Activated CD4-positive, alpha-beta T cell treated with anti-CD3 and anti-CD28 coated beads, Interleukin-2, amount 10 ng/mL, durations not matched to agents 7 days and 5 days (primary cell): Measurements from ENCODE around the gene IPO4. TPM values are rescaled to one million over a fixed set of nuclear protein-coding genes. Genes with fewer than 3 reads are reported as not detected.

Experiments
- CTCF ChIA-PET: fragments of 350-600 bp; sonication (Branson Sonifier 250); formaldehyde crosslinking; loops from one replicate; lab custom pipeline; 2021; ENCODE audit warnings: antibody characterized with exemption; lab: Charles Lee
- POLR2A ChIA-PET: fragments of 350-600 bp; sonication (Branson Sonifier 250); formaldehyde crosslinking; loops from one replicate; lab custom pipeline; 2021; ENCODE audit warnings: antibody characterized with exemption; lab: Charles Lee
- DNase-seq: peaks from one replicate; pipeline ENCODE4 v3.0.0-alpha.2; 2020
- H3K27ac Mint-ChIP-seq: one replicate; pipeline ENCODE4 v1.8.0; 2021; ENCODE audit warnings: mild to moderate bottlenecking, moderate library complexity, mixed read lengths
- H3K27me3 Mint-ChIP-seq: one replicate; pipeline ENCODE4 v1.8.0; 2021; ENCODE audit warnings: mixed read lengths
- H3K36me3 Mint-ChIP-seq: one replicate; pipeline ENCODE4 v1.8.0; 2021; ENCODE audit warnings: low read depth, mixed read lengths
- H3K4me1 Mint-ChIP-seq: one replicate; pipeline ENCODE4 v1.8.0; 2021; ENCODE audit warnings: mixed read lengths
- H3K4me3 Mint-ChIP-seq: one replicate; pipeline ENCODE4 v1.8.0; 2021; ENCODE audit warnings: mild to moderate bottlenecking, moderate library complexity, mixed read lengths
- H3K9me3 Mint-ChIP-seq: one replicate; pipeline ENCODE4 v1.8.0; 2021; ENCODE audit warnings: mixed read lengths
- total RNA-seq, 2 experiments: library from RNA; stranded (reverse); gene quantifications; one replicate each; pipeline ENCODE4 v1.2.3, GENCODE V29; 2021

Gene IPO4, protein sequence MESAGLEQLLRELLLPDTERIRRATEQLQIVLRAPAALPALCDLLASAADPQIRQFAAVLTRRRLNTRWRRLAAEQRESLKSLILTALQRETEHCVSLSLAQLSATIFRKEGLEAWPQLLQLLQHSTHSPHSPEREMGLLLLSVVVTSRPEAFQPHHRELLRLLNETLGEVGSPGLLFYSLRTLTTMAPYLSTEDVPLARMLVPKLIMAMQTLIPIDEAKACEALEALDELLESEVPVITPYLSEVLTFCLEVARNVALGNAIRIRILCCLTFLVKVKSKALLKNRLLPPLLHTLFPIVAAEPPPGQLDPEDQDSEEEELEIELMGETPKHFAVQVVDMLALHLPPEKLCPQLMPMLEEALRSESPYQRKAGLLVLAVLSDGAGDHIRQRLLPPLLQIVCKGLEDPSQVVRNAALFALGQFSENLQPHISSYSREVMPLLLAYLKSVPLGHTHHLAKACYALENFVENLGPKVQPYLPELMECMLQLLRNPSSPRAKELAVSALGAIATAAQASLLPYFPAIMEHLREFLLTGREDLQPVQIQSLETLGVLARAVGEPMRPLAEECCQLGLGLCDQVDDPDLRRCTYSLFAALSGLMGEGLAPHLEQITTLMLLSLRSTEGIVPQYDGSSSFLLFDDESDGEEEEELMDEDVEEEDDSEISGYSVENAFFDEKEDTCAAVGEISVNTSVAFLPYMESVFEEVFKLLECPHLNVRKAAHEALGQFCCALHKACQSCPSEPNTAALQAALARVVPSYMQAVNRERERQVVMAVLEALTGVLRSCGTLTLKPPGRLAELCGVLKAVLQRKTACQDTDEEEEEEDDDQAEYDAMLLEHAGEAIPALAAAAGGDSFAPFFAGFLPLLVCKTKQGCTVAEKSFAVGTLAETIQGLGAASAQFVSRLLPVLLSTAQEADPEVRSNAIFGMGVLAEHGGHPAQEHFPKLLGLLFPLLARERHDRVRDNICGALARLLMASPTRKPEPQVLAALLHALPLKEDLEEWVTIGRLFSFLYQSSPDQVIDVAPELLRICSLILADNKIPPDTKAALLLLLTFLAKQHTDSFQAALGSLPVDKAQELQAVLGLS
- total RNA-seq, result 10 to 100 TPM; 45.3 to 48.7 TPM

DNA sequence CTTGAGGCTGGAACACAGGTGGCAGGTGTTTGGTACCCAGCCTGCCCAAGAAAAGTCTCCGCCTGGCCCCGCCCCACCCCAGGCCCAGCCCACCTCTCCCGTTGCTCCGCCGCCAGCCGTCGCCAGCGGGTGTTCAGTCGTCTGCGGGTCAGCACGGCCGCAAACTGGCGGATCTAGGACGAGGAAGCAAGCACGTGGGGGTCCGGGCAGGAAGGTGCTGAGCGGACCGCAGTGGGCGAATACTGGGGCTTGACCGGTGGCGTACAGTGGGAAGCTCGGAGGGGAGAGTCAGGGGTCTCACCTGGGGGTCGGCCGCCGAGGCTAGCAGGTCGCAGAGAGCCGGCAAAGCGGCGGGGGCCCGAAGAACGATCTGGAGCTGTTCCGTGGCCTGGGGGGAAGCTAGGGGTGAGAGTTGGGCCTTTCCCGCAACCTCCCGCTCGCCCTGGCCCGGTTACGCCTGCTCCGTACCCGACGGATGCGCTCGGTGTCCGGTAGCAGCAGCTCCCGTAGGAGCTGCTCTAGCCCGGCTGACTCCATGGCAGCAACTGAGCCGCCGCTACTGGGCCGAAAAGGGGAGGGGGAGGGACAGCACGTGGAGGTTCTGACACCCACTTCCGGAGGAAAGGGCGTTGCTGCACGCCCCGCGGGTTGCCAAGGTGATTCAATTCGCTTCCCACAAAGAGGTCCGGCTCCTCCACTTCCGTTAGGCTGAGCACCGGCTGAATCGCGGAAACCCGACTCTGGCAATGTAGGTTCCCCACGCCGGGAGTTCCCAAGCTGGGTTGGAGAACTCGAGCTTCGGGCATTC is at the start of gene IPO4:
Gene IPO4, minus strand, starts transcription at position 566 of the 808 bp plus-strand sequence. Its CDS starts 29 bp downstream, at position 537.
- DNase-seq, result peak; percentile 97
- peak within 1 kb of the TSS; percentile 89 for H3K4me3 Mint-ChIP-seq
- no peaks in the 10 kb centered on the region for H3K27me3 Mint-ChIP-seq
- H3K36me3 Mint-ChIP-seq, result peaks cover 41% of the 10 kb centered on the region
- ChIA-PET CTCF (interaction anchor here (0.6 to 6.5 kb wide), 10 partner anchors 13 to 108 kb away, joined by 3 to 44 read pairs (median 6); partner anchors contain the start of genes DCAF11, IRF9 and NRL), POLR2A (interaction anchor here (0.7 to 1.0 kb wide), 2 partner anchors 27 to 47 kb away, joined by 4 read pairs; partner anchors contain the start of genes EMC9 and MDP1)
- H3K4me1 Mint-ChIP-seq, result peaks cover 56% of the 10 kb centered on the region
- H3K27ac Mint-ChIP-seq, result peak within 1 kb of the TSS; percentile 93
- H3K9me3 Mint-ChIP-seq, result no peaks in the 10 kb centered on the region

DNA sequence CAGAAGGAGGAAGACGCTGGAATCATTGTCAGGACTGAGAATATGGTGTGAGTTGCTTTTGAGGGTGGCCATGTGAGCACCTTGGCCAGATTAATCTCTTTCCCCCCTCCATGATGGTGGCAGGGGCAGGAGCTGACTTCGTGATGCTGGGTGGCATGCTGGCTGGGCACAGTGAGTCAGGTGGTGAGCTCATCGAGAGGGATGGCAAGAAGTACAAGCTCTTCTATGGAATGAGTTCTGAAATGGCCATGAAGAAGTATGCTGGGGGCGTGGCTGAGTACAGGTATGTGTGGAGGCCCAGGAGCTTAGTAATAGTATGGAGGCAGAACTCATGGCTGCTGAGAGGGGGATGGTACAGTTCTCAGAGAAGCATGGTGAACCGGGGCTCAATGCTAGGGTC is 49.5 kb upstream of the IPO4 start:
- DNase-seq, result no peak
- Mint-ChIP-seq H3K4me1 (peaks cover 77% of the 10 kb centered on the region), H3K27me3 (no peaks in the 10 kb centered on the region), H3K36me3 (peaks cover 73% of the 10 kb centered on the region), H3K4me3 (no peak overlapping the region), H3K27ac (no peak overlapping the region), H3K9me3 (no peaks in the 10 kb centered on the region)
- ChIA-PET POLR2A (no interaction called here), CTCF (interaction anchor here (0.7 to 2.2 kb wide), 11 partner anchors 9 to 81 kb away, joined by 3 to 8 read pairs (median 3); partner anchors contain the start of genes CHMP4A, IRF9 and MDP1)

DNA sequence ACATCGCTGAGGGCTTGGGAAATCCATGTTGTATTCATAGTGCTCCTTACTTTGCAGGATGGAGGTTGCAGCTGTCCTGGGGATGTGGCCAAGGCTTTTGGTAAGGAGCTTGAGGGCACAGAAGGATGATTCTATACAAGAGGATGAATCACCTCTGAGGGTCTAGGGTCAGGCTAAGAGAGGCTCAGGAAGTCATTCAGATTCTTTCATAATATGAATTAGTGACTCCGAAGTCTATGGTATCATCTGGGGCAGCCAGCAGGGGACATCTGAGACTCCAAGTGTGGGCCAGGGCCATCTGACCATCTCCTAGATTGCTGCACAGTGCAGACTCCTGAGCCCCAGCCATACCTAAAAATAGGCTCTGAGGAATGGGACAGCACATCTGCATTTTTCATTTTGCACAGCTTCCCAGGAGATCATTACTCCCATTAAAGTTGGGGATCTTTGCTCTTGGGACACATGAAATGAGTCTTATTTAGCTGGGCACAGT is 48.9 kb upstream of the IPO4 start:
- peaks cover 73% of the 10 kb centered on the region for H3K36me3 Mint-ChIP-seq
- POLR2A ChIA-PET, result no interaction called here
- H3K27ac Mint-ChIP-seq, result no peak overlapping the region
- H3K9me3 Mint-ChIP-seq, result no peaks in the 10 kb centered on the region
- H3K4me3 Mint-ChIP-seq, result no peak overlapping the region
- CTCF ChIA-PET, result interaction anchor here (0.8 to 2.2 kb wide), 8 partner anchors 9 to 80 kb away, joined by 3 to 8 read pairs (median 4); partner anchors contain the start of gene MDP1
- no peaks in the 10 kb centered on the region for H3K27me3 Mint-ChIP-seq
- no peak for DNase-seq
- peaks cover 77% of the 10 kb centered on the region for H3K4me1 Mint-ChIP-seq

DNA sequence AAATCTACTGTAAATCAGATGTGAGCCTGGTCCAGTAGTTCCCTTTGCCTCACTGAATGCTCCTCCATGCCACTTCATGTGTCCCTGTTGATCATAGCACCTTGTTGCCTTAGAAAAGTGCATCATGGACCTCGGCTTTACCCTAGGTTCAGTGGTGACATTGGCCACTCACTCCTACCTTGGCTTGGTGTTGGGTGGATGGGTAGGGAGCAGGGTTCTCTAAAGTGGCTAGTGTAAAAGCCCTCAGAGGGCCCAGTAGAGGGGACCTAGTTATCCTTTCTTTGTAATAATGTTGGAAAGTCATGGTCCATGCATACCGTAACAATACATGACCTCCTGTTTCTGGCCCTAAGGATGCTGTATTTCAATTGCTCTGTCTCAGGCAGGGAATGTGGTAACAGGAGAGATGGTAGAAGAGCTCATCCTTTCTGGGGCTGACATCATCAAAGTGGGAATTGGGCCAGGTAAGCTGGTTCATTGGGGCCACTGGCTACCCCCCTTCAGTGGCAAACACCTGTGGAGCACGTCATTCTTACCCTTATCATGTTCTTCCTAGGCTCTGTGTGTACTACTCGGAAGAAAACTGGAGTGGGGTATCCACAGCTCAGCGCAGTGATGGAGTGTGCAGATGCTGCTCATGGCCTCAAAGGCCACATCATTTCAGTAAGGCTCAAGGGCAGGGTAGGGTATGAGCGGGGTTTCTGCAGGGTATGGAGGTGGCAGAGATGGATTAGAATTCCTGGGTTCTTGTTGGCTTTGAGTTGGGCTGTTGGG is 48.3 kb upstream of the IPO4 start:
- ChIA-PET CTCF (interaction anchor here (1.1 to 1.7 kb wide), 3 partner anchors 10 to 97 kb away, joined by 3 to 8 read pairs (median 5); no protein-coding TSS in a partner anchor), POLR2A (no interaction called here)
- Mint-ChIP-seq H3K4me1 (peaks cover 77% of the 10 kb centered on the region), H3K27ac (peak overlapping the region; percentile 39), H3K27me3 (no peaks in the 10 kb centered on the region), H3K4me3 (no peak overlapping the region), H3K9me3 (no peaks in the 10 kb centered on the region), H3K36me3 (peaks cover 71% of the 10 kb centered on the region)
- DNase-seq, result no peak

DNA sequence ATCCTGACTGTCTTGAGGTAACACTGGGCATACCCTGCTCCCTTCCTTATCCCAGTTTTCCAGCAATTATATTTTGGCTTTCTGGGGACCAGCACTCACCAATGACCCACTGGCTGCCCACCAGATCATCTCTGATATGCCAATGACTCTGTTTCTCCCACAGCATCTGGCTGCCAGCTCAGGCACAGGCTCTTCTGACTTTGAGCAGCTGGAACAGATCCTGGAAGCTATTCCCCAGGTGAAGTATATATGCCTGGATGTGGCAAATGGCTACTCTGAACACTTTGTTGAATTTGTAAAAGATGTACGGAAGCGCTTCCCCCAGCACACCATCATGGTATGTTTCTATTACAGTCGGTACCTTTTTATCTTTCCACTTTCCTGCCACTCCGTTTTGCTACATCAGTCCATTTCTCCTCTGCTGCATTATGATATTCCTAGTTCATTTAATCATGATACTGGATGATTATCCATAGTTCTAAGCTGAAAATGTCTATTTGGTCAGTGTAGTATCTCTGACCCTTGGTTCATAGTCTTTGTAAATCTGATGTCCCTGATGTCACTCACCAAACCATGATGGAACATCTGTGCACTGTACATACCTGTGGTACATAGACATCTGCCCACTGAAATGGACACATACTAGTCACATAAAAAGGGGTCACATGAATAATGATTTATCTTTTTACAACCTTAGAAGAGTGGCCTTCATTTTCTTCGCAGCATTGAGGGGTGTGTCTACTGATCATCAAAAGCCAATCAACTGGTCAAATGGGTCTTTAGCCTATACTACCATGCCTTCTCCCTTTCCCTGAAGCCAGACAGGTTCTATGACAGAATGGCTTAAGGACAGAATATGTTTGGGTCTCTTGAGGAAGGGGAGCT is 47.4 kb upstream of the IPO4 start:
- H3K9me3 Mint-ChIP-seq, result no peaks in the 10 kb centered on the region
- H3K4me1 Mint-ChIP-seq, result peaks cover 80% of the 10 kb centered on the region
- H3K27ac Mint-ChIP-seq, result no peak overlapping the region
- H3K27me3 Mint-ChIP-seq, result no peaks in the 10 kb centered on the region
- H3K4me3 Mint-ChIP-seq, result no peak overlapping the region
- peaks cover 68% of the 10 kb centered on the region for H3K36me3 Mint-ChIP-seq
- ChIA-PET POLR2A (interaction anchor here (0.6 kb wide), 1 partner anchor 13 kb away, joined by 3 read pairs; no protein-coding TSS in a partner anchor), CTCF (interaction anchor here (0.9 to 1.8 kb wide), 7 partner anchors 16 to 127 kb away, joined by 3 to 7 read pairs (median 5); partner anchors contain the start of genes IRF9, LTB4R2 and MDP1)
- DNase-seq, result no peak

DNA sequence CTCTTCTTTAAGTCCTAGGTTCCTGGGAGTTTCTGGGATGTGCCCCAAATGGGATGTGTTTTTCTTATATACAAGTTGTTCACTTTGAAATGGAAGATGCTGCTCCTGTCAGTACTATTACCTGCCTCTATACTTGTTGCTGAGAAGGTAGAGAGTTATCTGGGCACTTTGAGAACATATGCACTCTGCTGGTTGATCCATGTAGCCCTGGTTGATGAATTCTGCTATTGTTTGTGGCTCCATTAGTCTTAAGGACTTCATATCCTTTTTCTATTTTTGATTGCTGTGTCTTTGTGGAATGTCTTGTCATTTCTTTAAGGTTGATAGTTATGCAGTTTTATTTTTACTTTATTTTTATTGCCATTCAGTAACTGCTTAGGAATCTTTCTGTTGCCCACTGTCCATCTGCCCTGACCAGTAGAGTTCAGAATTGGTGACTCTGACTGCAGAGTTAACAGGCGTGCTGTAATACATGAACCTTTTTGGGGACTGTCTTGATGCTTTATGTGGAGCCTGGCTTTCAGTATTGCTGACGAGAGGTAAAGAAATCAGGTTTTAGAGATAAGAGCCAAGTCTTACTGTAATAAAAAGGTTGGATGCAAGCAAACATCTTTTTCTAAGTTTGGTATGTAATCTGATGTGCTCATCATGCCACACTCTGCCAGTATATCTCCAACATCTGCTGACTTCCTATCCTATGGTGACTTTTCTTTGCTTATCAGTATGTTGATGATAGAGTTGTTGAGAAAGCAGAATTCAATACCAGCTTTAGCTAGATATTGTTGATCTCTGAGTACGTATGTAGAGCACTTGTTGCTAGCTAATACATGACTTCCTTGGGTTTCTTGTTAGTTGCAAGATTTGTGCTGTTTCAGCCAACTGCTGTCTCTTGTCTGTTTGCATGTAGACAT is 45.7 kb upstream of the IPO4 start:
- peak overlapping the region; percentile 33 for H3K27ac Mint-ChIP-seq
- H3K4me3 Mint-ChIP-seq, result peak overlapping the region; percentile 97
- POLR2A ChIA-PET, result interaction anchor here (1.3 kb wide), 1 partner anchor 18 kb away, joined by 3 read pairs; the partner anchor contains the start of gene MDP1
- peaks cover 72% of the 10 kb centered on the region for H3K4me1 Mint-ChIP-seq
- CTCF ChIA-PET, result interaction anchor here (0.8 to 2.3 kb wide), 9 partner anchors 8 to 197 kb away, joined by 3 to 14 read pairs (median 5); partner anchors contain the start of genes CIDEB, IRF9, LTB4R2 and MDP1
- no peaks in the 10 kb centered on the region for H3K9me3 Mint-ChIP-seq
- no peak for DNase-seq
- H3K36me3 Mint-ChIP-seq, result peaks cover 54% of the 10 kb centered on the region
- no peaks in the 10 kb centered on the region for H3K27me3 Mint-ChIP-seq

DNA sequence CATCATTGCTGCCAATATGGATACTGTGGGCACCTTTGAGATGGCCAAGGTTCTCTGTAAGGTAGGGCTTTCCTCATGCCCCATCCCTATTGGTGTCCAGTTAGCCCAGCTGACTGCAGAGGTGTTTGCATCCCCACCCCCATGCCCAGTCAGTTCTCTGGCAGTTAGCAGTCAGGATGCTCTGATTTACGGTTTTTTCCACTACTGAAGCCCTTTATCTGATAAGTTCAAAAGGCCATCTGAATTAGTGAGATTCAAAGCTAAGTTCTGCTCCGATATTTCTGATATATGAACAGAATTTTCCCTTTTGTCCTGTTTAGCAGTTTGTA is 44.9 kb upstream of the IPO4 start:
- no peaks in the 10 kb centered on the region for H3K9me3 Mint-ChIP-seq
- peak overlapping the region; percentile 93 for H3K27ac Mint-ChIP-seq
- DNase-seq, result no peak
- H3K4me1 Mint-ChIP-seq, result peaks cover 67% of the 10 kb centered on the region
- no peaks in the 10 kb centered on the region for H3K27me3 Mint-ChIP-seq
- ChIA-PET CTCF (interaction anchor here (0.8 to 2.3 kb wide), 3 partner anchors 9 to 18 kb away, joined by 3 to 14 read pairs (median 4); partner anchors contain the start of genes MDP1 and TINF2), POLR2A (no interaction called here)
- H3K36me3 Mint-ChIP-seq, result peaks cover 45% of the 10 kb centered on the region
- peak overlapping the region; percentile 97 for H3K4me3 Mint-ChIP-seq

DNA sequence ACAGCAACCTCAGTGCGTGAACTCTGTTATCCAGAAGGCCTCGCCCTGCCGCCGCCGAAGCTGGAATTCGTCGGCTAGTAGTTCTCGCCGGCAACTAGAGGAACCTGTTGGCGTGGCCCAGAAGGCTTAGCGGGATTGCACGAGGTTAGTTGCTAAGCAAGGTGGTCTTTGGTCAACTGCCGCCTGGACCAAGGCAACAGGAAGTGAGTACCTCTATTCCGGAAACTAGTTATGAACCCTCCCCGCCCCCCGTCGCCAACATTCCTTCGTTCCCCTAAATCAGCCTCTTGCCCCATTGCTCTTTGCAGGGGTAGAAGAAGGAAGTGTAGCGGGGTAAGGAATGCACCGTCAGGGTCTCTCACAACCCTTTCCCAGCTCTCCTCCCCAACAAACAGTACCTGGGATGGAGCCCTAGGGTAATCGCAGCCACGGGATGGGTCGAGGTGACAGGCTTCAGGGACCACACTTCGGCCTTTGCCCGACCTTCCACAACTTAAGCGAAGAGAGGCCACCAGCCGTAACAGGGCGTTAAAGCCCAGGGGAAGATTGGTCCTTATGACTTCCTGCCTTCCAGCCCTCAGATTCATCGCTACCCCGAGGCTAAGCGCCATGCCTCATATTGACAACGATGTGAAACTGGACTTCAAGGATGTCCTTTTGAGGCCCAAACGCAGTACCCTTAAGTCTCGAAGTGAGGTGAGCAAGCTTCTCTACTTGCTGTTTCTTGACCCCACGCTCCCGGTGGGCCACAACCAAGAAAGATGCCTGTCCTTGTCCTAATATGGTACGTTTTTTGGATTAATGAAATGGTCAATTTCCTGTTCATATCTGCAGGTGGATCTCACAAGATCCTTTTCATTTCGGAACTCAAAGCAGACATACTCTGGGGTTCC is 44.3 kb upstream of the IPO4 start, which contains the start of gene GMPR2:
Gene GMPR2, plus strand, starts transcription at position 285 of the 893 bp plus-strand sequence. Its CDS starts 325 bp downstream, at position 610.
- Mint-ChIP-seq H3K4me3 (peak within 1 kb of the TSS; percentile 97), H3K27me3 (no peaks in the 10 kb centered on the region), H3K4me1 (peaks cover 61% of the 10 kb centered on the region), H3K36me3 (peaks cover 39% of the 10 kb centered on the region), H3K9me3 (no peaks in the 10 kb centered on the region), H3K27ac (peak within 1 kb of the TSS; percentile 93)
- peak; percentile 35 for DNase-seq
- POLR2A ChIA-PET, result interaction anchor here (0.7 to 1.2 kb wide), 2 partner anchors 10 to 38 kb away, joined by 3 to 5 read pairs; partner anchors contain the start of gene TINF2
- CTCF ChIA-PET, result interaction anchor here (0.8 to 2.3 kb wide), 3 partner anchors 10 to 17 kb away, joined by 3 to 14 read pairs (median 4); partner anchors contain the start of genes MDP1 and TINF2
